Measurements from ENCODE around the gene AS3MT. TPM values are rescaled to one million over a fixed set of nuclear protein-coding genes. Genes with fewer than 3 reads are reported as not detected.

Gene AS3MT
- total RNA-seq, 4 donors from 2014 or later, result 0.51 to 15.3 (median 2.6) TPM

GRCh38 chr10:102930720-102931119, 61.5 kb downstream of the AS3MT start:
- Histone ChIP-seq H3K4me3 (no peak overlapping the region), H3K9me3 (no peaks in the 10 kb centered on the region), H3K27ac (no peak overlapping the region), H3K27me3 (no peaks in the 10 kb centered on the region), H3K4me1 (no peaks in the 10 kb centered on the region), H3K36me3 (no peaks in the 10 kb centered on the region)
- intact Hi-C loops (cut with DNase I; ENCODE audit: low total_unique reads), result no loop called here
- TF ChIP-seq POLR2A (IDR thresholded peaks at IDR 0.05), result no peak
- TF ChIP-seq, protein P1, sequence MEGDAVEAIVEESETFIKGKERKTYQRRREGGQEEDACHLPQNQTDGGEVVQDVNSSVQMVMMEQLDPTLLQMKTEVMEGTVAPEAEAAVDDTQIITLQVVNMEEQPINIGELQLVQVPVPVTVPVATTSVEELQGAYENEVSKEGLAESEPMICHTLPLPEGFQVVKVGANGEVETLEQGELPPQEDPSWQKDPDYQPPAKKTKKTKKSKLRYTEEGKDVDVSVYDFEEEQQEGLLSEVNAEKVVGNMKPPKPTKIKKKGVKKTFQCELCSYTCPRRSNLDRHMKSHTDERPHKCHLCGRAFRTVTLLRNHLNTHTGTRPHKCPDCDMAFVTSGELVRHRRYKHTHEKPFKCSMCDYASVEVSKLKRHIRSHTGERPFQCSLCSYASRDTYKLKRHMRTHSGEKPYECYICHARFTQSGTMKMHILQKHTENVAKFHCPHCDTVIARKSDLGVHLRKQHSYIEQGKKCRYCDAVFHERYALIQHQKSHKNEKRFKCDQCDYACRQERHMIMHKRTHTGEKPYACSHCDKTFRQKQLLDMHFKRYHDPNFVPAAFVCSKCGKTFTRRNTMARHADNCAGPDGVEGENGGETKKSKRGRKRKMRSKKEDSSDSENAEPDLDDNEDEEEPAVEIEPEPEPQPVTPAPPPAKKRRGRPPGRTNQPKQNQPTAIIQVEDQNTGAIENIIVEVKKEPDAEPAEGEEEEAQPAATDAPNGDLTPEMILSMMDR (IDR thresholded peaks at IDR 0.05), result no peak
- DNase-seq, result no peak

- H3K27ac ChIP-seq, result no peak overlapping the region
- no peaks in the 10 kb centered on the region for H3K9me3 ChIP-seq
- TF ChIP-seq, protein P1 (IDR thresholded peaks at IDR 0.05), result no peak
- TF ChIP-seq POLR2A (IDR thresholded peaks at IDR 0.05), result no peak
- DNase-seq, result no peak
- H3K4me3 ChIP-seq, result no peak overlapping the region
- no peaks in the 10 kb centered on the region for H3K27me3 ChIP-seq
- H3K4me1 ChIP-seq, result no peaks in the 10 kb centered on the region
- no peaks in the 10 kb centered on the region for H3K36me3 ChIP-seq
- intact Hi-C loops (cut with DNase I; ENCODE audit: low total_unique reads), result no loop called here
These were observed 62.4 kb downstream of the AS3MT start for GRCh38 chr10:102931643-102932042.

DNA sequence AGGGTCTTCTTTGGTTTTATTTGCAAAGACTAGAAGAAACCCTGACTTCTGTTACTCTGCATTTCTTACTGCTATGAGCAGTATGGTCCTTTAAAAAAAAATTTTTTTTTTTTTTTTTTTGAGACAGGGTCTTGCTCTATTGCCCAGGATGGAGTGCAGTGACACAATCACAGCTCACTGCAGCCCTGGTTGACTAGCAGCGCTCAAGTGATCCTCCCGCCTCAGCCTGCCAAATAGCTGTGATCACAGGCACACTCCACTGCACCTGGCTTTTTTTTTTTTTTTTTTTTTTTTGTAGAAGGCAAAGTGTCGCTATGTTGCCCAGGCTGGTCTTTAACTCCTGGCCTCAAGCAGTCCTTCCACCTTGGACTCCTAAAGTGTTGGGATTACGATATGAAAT, 66.2 kb downstream of the AS3MT start:
- Histone ChIP-seq H3K9me3 (no peaks in the 10 kb centered on the region), H3K27ac (no peak overlapping the region), H3K4me3 (no peak overlapping the region), H3K27me3 (no peaks in the 10 kb centered on the region), H3K36me3 (no peaks in the 10 kb centered on the region), H3K4me1 (no peaks in the 10 kb centered on the region)
- intact Hi-C loops (cut with DNase I; ENCODE audit: low total_unique reads), result no loop called here
- TF ChIP-seq POLR2A (IDR thresholded peaks at IDR 0.05), result no peak
- TF ChIP-seq, protein P1 (IDR thresholded peaks at IDR 0.05), result no peak
- no peak for DNase-seq

- H3K9me3 ChIP-seq, result no peaks in the 10 kb centered on the region
- no peak for DNase-seq
- H3K27me3 ChIP-seq, result no peaks in the 10 kb centered on the region
- H3K27ac ChIP-seq, result no peak overlapping the region
- intact Hi-C loops (cut with DNase I; ENCODE audit: low total_unique reads), result no loop called here
- H3K4me1 ChIP-seq, result no peaks in the 10 kb centered on the region
- TF ChIP-seq, protein P1 (IDR thresholded peaks at IDR 0.05), result no peak
- TF ChIP-seq POLR2A (IDR thresholded peaks at IDR 0.05), result no peak
- H3K36me3 ChIP-seq, result no peaks in the 10 kb centered on the region
- no peak overlapping the region for H3K4me3 ChIP-seq
These were observed 66.8 kb downstream of the AS3MT start for GRCh38 chr10:102935939-102936605.

GRCh38 chr10:102941401-102941800, 72.1 kb downstream of the AS3MT start:
- Histone ChIP-seq H3K27me3 (no peaks in the 10 kb centered on the region), H3K4me1 (no peaks in the 10 kb centered on the region), H3K36me3 (no peaks in the 10 kb centered on the region), H3K9me3 (no peaks in the 10 kb centered on the region), H3K4me3 (no peak overlapping the region), H3K27ac (no peak overlapping the region)
- no peak for DNase-seq
- intact Hi-C loops (cut with DNase I; ENCODE audit: low total_unique reads), result no loop called here
- no peak for TF ChIP-seq POLR2A (IDR thresholded peaks at IDR 0.05)
- TF ChIP-seq, protein P1 (IDR thresholded peaks at IDR 0.05), result no peak

Data from uterus (tissue), 4 donors.